Measurements from ENCODE around the gene TSPAN4. TPM values are rescaled to one million over a fixed set of nuclear protein-coding genes. Genes with fewer than 3 reads are reported as not detected.

The TSPAN4 gene
- total RNA-seq, 1 donor from 2014 or later: 56.7 TPM

DNA sequence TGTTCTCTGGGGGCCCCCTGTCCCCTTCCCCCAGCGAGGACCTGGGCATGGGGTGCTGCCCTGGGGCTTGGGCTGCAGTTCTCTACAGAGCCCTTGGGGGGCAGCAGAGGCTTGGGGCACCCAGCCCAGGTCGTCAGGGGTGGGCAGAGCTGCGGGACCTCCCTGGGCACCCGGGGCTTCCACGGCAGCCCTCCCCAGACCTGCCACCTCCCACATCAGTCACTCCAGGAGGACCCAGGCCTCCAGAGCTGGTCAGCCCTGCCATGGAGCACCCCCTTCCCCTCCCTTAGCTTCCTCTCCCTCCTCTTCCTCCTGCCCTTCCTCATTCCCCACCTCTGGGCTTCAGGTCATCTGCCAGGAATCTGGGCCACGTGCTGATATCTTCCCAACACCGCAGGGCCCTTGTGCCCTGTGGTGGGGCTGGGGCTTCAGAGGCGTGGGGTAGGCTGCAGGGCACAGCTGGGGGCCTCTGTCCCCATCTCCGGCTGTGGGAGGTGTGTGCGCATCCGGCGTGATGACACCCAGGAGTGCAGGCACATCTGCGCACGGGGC, 5.8 kb downstream of the TSPAN4 start:
- DNase-seq (ENCODE audit: low read depth): no peak

DNA sequence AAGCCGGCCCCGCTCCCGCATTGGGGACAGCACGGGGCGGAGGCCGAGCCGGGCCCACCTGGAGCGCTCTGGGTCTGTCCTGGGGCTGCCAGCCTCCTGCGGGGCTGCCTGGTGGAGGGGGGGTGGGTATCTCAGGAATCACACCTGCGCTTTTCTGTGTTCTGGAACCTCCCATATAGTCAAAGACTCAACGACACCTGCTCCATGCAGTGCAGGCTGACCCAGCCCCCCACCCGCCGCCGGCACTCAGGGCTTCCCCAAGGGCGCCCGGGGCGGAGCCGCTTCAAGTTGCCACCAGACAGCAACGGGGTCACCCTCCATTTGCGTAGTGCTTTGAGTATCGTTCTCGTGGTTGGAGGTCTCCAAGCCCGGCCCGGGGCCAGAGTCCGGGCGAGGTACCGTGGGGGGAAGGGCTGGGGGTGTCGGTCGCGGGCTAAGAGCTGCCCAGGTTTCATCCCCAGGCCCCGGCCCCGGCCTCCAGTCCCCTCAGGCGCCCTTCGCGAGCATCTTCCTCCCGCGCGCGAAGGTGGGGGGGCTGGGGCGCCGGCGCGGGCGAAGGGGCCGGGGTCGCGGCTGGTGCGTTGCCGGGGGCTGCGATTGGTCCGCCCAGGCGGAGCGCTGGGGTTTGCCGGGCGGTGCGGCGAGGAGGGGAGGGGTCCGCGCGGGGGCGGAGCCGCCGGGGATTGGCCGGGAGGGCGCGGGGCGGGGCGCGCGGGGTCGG, 6.6 kb downstream of the TSPAN4 start:
- no peak for DNase-seq (ENCODE audit: low read depth)

DNA sequence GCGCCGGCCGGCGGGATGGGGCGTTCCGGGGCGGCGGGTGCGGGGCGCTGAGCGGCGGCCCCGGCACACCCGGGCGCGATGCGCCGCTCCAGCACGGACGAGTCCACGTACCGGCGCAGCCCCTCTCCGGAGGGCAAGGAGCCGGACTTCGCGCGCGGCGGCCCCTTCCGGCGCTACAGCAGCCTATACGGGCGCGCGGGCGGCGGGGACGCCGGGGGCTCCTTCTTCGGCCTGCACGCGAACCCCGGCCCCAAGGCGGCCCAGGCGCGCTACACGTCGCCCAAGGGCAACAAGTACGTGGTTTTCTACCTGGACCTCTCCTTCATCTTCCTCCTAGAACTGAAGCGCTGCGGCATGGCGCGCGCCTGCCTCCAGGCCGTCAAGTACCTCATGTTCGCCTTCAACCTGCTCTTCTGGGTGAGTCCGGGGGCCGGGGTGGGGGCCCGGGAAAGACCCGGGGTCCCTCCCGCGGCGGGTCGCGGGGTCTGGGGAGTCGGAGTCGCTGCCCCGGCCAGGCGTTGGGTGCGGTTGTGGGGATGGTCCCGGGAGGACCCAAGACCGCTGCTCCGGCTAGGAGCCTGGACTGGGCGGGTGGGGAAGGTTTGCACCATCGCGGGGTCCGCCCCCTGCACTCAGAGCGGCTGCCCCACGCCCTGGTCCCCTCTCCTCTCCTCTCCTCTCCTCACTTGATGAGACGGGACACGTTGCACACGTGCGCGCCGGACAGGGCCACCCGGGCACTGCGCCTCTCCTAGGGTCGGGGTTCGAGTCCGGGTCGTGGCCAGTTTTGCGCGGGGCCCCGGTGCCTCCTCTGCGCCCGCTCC, 7.5 kb downstream of the TSPAN4 start:
- no peak for DNase-seq (ENCODE audit: low read depth)

DNA sequence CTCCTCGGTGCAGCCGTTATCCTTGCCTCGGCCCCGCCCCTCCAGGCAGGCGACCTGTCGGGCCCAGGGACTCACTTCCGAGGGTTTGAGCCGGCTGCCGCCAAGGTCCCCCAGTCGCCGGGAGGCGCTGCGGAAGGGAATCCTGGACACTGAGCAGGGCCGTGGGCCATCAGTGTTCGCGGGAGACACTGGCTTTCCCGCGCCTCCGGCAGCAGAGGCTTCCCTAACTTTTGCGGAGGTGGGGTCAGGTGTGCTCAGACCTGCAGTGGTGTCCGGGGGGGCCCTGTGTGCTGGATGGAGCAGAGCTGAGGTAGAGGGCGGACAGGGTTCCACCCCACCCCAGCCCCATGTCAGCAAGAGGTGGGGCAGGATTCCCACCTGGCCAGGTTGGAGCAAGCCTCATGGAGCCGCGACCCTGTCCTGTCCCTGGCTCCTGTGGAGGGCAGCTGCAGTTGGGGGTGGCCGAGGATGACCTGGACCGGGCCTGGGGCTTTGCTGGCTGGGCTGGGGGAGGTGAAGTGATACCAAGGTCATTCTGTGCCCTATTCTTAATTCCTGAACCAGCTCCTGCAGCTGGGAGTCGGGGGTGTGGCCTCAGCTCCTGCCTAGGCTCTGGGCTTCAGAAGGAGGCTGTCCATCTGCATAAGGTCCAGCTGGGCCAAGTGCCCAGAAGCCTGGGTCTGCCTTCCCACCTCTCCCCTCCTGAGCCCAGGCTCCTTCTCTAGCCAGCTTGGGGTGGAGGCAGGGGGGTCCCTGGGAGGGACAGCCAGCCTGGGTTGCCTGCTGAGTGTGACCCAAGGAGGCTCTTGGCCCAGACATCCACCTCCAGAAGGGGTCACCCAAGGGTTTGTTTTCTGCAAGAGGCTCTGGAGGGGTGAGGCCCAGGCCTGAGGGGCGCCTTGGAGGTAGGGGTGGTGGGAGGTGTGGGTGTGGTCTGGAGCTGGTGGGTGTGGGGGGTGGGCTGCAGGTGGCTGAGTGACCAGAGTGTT, 8.4 kb downstream of the TSPAN4 start:
- no peak for DNase-seq (ENCODE audit: low read depth)

DNA sequence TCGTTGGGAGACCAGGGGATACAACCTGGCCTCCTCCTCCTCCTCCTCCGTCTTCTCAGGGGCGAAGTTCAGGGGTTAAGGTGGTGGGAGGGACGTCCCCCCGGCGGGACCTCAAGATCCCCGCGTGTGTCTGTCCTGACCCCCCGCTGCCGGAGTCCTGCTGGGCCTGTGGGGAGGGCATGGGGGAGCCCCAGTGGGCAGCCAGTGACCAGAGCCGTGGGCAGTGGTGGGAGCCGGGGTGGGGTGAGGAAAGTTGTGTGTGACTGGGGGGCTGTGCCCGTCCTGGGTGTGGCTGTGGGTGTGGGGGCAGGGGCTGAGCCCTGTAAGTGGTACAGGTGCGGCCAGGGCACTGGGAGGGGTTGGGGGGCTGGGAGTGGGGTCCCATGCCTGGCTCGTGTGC, 10.1 kb downstream of the TSPAN4 start:
- no peak for DNase-seq (ENCODE audit: low read depth)

DNA sequence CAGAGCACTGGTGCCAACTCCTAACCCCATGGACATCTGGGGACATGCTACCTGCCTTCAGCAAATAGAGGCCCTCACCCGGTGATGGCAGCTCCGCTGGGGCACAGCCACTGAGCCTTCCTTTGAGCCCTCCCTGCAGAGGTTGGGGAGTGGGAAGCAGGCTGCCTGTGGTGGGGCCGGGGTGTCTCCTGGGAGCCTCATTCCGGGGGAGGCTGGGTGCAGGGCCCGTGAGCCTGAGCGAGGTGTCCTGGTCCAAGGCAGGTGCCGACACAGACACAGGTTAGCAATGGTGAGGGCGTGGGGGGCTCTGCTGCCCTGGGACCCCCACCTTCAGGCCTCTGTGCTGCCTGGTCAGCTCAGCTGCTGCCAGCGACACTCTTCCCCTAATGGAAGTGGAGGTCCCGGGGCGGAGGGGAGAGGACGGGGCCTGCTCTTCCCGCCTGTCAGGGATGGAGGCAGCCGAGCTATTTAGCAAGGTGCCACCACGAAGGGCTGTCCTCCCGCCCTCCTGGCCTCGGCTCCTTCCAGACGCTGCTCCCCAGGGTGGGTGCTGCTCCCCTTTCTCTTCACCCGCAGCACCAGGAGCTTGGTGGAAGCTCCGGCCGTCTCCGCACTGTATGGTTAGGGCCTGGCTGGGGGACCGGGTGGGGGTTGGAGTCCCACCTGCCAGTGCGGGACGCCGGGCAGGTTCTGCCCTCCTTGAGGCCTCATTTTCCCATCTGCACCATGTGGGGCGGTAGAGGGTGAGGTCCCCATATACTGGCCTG, 11.2 kb downstream of the TSPAN4 start:
- DNase-seq (ENCODE audit: low read depth): no peak

DNA sequence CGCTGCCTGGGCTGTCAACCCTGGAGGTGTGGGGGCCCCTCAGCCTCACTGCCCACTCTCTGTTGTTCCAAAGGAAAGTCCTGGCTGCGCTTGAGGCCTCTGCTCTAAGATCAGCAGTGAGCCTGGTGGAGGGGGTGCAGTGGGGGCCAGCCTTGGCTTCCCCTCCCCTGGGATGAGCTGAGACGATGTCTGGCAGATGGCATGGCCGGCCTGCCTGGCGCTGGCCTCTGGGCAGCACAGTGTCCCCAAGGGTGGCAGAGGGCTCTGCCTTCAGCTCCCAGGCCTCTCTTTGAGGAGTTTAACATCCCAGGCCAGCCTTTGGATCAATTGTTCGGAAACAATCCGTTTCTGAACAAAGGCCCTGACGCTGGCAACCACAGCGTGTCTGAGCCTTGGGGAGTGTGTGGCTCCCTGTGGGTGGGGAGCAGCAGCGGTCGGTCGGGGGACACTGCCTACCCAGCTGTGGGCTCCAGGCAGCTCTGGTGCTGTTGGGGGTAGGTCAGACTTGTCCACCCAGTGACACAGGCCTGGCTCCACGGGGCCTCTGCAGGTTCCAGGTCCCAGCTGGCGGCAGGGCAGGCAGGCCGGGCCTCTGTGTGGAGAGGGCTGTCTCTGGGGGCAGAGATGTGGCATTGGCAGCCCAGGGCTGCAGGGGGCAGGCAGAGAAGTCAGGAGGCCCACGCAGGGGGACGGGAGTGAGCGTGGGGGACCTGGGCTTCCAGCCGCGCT, 12.1 kb downstream of the TSPAN4 start:
- DNase-seq (ENCODE audit: low read depth): no peak

DNA sequence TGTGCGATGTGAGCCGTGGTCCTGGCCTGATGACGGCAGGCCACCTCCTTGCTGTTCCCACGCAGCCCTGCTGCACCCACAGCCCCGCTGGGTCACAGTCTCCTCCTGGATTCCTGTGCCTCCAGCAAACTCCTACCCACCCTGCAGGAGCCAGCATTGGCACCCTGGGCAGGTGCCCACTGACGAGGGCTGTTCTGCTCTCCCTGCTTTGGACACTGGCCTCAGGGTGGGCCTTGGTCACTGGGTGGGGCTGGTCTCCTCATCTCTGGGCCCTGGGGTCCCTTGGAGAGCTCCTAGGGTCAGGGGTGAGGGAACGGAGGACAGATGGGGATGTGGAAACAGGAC, 12.7 kb downstream of the TSPAN4 start:
- DNase-seq (ENCODE audit: low read depth): no peak

DNA sequence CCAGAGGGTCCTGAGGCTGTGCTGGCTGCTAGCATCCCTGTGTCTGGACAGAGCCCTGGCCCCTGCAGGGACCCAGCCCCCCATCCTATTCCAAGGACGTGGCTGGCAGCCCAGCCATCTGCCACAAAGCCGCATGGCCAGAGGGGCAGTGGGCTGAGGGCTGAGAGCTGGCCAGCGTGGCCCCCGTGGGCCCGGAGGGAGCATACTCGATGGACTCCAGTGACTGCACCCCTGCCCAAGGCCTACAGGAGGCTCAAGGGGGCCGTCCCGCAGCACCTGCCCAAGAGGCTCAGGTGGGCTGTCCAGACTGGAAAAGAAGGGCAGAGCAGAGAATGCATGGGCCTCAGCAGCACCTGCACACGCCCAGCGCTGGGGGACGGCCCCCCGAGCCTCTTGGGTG, 13.1 kb downstream of the TSPAN4 start:
- no peak for DNase-seq (ENCODE audit: low read depth)

DNA sequence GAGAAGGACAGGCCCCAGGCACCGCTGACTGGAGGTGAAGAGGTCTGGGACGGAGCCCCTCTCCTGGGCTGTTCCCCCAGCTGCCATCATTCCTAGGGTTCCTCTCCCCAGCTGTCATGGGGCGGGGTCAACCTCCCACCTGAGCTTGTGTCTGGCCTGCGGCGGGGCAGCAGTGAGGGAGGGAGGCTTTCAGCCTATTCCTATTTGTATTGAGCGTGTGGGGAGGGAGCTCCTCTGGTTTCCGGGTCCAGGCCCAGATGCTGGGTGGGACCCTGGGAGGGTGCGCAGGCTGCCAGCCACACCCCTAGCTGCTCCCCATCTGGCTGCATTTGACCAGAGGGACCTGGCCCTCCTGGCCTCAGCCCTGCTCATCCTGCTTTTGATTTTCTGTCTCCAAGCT, 13.7 kb downstream of the TSPAN4 start:
- DNase-seq (ENCODE audit: low read depth): no peak

DNA sequence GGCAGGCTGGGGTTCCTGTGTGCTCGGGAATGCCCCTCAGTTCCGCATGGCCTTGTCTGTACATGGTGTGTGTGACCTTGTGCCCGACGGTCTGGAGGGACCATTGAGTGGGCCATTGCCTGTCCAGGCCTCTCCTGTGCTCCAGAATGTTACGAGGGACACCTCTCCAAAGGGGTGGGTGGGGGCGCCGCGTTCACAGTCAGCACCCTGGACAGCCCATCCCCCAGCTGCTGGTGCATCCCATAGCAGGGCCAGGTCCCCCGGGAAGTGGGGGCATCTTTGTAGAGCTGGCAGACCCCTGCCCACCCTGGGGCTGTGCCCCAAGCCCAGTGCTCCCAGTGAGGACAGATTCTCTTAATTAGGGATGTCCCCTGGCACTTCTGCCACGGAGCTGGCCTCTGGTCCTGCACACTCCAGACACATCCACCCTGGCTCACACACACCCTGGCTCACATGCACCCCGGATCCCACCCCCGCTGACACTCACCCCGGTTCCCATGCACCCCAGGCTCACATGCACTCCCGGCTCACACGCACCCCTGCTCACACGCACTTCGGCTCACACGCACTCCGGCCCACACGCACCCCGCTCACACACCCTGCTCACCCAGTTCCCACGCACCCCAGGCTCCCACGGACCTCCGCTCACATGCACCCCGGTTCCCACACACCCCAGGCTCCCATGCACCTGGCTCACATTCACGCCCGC, 15.6 kb downstream of the TSPAN4 start:
- DNase-seq (ENCODE audit: low read depth): no peak

DNA sequence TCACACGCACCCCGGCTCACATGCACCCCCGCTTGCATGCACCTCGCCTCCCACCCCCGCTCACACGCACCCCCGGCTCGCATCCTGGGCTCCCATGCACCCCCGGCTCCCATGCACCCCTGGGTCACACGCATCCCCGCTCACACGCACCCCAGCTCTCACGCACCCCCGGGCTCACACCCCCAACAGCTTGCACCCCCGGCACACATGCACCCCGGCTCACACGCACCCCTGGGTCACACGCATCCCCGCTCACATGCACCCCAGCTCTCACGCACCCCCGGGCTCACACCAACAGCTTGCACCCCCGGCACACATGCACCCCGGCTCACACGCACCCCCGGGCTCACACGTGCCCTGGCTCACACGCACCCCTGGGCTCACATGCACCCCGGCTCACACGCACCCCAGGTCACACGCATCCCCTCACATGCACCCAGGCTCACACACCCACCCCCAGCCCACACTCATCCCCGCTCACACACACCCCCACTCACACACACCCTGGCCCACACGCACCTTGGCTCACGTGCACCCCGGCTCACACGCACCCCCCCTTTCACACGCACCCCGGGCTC, 16.2 kb downstream of the TSPAN4 start:
- no peak for DNase-seq (ENCODE audit: low read depth)

DNA sequence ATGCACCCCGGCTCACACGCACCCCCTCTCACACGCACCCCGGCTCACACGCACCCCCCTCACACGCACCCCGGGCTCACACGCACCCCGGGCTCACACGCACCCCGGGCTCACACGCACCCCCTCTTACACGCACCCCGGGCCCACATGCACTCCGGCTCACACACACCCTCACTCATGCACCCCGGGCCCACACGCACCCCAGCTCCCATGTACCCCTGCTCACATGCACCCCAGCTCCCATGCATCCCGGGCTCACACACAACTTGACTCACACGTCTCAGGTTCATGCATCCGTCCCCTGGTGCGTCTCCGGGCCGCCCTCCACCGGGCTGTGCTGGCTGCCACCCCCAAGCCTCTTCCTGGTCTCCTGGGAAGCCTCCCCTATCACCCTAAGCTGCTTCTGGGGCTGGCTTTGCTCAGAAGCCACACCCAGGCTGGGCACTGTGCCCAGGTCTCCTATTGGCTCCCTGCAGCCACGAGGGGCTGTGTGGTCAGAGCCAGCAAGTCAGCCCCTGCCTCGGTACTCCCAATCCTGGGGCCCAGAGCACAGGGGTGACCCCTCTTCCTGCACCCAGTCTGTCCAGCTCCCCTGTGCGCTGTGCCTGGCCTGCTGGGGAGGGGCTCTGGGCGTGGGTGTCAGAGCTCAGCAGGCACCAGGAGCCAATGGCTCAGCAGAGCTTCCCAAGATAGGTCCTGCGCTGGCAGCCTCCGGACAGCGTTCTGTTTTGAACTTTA, 16.9 kb downstream of the TSPAN4 start:
- peak; percentile 64 for DNase-seq (ENCODE audit: low read depth)

DNA sequence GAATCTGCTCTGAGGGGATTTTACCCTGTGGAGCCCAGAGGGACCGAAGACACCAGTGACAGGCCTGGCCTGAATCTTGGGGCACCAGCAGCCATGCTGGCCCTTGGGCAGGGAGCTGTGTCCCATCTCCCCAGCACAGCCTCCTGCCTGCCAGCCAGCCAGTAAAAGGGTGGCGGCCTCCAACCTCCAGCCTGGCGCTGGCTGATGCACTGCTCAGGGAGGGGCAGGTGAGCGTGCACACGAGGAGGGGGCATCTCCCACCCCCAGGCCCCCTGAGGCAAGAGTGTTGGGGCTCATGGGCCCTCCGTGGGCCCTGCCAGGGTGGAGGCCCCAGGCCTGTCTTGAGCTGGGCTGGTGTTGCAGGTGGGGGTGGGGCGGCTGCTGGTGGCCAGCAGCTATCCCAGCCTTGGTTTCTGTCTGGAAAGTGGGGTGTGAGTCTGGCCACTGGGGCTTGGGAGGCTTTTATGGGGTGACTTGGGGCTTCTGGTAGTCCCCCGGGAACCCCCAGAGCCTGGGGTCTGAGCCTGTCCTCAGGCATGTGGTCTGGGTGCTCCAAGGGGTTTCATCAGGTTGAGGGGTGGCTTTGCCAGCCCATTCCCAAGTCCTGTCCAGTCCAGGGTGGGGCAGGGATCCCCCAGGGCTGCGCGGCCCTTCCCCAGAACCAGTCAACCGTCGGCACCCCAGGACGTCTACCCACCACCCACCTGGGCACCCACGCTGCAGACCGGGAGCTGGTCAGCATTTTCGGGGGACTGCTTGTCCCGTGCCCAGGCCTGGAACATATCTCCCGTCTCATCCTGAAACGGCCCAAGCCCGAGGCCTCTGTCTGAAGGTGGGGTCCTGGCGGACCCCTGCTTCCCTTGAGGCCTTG, 17.8 kb downstream of the TSPAN4 start:
- DNase-seq (ENCODE audit: low read depth): no peak

DNA sequence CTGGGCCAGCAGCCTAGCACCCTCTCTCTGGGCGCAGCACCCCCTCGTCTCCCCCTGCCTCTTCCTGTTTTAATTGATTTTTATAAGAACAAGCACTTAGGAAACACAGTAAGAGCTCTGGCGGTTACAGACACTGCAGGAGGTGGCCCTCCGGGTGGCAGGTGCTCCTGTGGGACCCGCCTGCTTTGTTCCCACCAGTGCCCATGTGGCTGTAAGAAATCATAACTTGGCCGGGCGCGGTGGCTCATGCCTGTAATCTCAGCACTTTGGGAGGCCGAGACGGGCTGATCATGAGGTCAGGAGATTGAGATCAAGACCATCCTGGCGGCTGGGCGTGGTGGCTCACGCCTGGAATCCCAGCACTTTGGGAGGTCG, 18.4 kb downstream of the TSPAN4 start:
- DNase-seq (ENCODE audit: low read depth): no peak

DNA sequence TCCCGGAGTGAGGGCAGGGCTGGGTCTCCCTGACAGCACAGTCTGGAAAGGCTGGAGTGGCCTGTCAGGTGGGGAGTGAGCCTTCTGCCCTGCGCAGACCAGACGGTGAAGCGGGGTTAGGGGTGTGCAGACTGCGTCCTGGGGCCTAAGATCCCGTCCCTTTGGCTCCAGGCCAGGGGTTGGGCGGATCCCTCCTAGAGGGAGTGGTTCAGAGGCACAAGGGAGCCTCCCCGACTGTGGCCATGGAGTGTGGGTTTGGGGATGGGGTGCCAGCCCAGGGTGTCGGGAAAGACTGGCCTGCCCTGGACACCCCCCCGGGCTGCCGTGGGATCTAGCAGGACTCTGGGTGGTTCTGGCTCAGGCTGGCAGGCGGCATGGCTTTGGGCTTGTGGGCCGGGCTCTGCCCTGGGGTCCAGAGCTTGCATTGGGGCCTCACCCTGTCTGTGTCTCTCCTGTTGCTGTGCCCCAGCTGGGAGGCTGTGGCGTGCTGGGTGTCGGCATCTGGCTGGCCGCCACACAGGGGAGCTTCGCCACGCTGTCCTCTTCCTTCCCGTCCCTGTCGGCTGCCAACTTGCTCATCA, 19.5 kb downstream of the TSPAN4 start:
- DNase-seq (ENCODE audit: low read depth): peak; percentile 45

DNA sequence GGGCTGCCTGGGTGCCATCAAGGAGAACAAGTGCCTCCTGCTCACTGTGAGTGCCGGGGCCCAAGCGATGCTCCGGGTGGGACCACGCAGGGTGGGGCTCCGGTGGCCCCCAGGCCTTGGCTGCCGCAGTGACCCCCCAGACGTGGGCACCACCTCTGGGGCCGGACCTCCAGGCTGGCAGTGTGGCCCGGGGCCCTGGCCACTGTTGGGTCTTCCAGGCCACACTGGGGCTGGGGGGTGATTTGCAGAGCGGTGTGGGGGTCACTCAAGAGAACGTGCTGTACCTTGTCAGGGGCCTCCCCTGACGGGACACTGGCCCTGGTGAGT, 20.0 kb downstream of the TSPAN4 start:
- no peak for DNase-seq (ENCODE audit: low read depth)
